Raji (cell line): ENCODE results near the gene KRI1.

Experiments
- POLR2A ChIP-seq: IDR thresholded peaks from 2 replicates; pipeline ENCODE4 v1.6.1; 2011; ENCODE audit warnings: low read depth, low read length, control low read depth; ENCODE audit not compliant: insufficient read depth

Gene KRI1

DNA sequence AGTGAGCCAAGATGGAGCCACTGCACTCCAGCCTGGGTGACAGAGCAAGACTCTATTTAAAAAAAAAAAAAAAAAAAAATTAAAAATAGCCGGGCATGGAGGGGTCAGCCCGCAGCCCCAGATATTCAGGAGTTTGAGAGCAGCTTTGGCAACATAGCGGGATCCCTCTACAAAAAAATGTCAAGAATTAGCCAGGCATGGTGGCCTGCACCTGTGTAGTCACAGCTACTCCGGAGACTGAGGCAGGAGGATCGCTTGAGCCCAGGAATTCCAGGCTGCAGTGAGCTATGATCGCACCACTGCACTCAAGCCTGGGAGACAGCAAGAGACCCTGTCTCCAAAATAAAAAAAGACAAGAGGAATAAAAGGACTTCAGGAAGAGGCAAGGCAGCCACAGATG, 20.6 kb upstream of the KRI1 start:
- TF ChIP-seq POLR2A, result no peak

DNA sequence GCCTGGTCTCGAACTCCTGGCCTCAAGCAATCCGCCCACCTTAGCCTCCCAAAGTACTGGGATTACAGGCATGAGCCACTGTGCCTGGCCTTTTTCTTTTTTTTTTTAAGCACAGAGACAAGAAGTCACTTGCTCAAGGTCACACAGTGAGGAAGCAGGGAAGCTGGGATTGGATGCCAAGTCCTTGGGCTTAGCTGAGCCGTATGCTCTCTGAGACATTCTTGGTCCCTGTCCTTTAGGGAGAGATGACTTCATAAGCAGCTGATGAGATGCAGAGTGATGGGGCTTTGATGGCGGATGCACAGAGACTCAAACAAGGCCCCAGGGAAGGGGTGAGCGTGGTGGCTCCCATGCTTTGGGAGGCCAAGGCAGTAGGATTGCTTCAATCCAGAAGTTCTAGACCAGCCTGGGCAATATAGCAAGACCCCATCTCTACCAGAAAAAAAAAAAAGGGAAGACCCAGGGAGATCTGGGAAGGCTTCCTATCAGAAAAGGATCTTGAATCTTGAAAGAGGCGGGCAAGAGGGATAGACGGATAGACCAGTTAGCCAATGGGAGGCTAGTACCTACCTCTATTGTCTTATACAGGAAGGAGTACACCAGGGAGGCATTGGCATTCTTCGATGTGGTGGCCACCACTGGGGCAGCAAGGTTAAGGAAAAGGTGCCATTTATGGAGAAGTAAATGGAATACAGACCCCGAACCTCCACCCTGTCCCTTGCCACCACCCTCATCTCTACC, 17.4 kb upstream of the KRI1 start:
- TF ChIP-seq POLR2A, result no peak

DNA sequence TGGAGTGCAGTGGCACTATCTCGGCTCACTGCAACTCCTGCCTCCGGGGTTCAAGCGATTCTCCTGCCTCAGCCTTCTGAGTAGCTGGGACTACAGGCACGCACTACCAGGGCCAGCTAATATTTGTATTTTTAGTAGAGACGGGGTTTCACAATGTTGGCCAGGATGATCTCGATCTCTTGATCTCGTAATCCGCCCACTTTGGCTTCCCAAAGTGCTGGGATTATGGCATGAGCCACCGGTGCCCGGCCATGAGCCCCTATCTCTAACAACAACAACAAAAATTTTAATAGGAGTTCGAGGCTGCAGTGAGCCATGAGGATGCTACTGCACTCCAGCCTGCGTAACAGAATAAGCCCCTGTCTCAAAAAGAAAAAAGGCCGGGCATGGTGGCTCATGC, 16.3 kb upstream of the KRI1 start:
- TF ChIP-seq POLR2A, result no peak

DNA sequence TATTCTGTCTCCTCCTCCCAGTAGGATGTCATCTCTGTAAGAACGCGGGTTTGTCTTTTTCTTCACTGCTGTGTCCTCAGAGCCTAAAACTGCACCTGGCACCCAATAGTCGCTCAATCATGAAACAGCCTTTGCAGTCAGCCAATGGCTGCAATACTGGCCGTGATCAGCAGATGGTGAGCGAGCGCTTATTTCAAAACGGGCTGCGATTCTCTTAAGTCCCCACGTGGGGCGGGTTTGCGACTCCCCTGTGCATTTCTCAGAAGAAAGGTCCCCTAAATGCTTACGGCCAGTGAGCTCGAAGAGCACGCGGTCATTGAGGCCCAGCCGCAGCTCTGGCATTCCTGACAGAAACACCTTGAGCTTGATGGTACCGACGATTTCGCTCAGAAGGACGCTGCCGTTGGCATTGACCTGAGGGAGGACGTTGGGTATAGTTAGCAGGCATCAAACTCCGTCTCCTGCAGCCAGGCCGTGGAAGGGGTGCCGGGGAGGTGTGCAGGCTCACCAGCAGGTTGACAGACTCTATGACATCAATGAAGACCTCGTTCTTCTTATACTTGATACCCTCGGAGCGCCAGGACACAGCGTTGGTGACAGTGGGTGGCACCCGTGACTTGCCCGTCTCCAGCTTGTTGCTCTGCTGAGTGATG, 15.3 kb upstream of the KRI1 start:
- TF ChIP-seq POLR2A, result peak; percentile 36; the same call in 1 of the 2 replicates

DNA sequence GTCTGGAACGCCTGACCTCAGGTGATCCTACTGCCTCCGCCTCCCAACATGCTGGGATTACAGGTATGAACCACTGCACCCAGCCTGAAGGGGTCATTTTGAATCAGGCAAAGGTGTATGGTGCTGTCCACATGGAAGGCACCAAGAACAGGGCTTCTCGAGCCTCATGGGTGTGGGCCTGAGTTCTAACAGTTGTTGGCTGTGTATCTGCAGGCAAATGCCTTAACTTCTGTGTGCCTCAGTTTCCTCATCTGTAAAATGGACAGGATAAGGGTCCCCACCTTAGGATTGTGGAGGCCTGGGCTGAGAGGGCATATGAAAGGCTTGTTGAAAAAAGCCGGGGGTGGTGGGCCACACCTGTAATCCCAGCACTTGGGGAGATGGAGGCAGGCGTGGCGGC, 12.1 kb upstream of the KRI1 start:
- TF ChIP-seq POLR2A, result no peak

DNA sequence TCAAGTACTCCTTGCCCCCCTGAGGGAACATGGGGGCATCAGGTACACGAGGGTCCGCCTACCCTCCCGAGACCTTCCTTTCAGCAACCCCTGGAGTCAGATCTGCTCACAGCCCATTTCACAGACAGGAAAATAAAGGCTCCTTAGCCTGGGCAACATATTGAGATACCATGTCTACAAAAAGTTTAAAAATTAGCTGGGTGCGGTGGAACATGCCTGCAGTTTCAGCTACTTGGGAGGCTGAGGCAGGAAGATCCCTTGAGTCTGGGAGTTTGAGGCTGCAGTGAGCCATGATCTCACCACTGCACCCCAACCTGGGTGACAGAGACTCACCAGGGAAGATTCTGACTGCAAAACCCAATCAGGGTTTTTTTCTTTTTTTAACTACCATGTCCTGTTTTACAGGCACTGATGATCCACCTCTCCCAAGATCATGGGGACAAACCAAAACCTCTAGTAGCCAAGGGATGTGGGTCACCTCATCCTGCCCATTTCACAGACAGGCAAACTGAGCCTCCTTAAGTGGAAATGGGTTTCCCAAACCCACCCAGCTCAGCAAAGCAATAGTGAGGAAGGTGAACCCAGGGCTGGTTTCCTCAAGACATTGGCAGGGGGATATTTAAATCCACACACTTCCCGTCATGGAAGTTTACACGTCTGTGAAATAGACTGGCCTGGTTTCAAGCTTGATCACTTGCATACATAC, 9.4 kb upstream of the KRI1 start:
- no peak for TF ChIP-seq POLR2A

DNA sequence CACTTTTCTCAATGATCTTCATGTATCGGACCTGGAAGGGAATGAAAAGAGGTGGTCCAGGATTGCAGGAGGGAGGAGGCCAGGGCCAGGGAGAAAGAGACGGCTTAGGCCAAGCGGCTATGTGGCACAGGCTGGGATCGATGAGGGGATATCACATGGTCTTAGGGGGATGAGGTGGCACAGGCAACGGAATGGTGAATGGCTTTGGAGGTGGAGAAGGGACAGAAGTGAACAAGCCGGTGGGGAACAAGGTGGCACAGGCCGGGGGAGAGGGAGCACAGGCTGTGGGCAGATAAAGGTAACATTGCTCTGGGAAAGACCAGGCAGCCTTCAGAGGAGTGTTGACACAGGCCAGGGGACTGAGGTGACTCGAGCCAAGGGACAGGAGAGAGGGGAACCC, 8.7 kb upstream of the KRI1 start:
- no peak for TF ChIP-seq POLR2A

DNA sequence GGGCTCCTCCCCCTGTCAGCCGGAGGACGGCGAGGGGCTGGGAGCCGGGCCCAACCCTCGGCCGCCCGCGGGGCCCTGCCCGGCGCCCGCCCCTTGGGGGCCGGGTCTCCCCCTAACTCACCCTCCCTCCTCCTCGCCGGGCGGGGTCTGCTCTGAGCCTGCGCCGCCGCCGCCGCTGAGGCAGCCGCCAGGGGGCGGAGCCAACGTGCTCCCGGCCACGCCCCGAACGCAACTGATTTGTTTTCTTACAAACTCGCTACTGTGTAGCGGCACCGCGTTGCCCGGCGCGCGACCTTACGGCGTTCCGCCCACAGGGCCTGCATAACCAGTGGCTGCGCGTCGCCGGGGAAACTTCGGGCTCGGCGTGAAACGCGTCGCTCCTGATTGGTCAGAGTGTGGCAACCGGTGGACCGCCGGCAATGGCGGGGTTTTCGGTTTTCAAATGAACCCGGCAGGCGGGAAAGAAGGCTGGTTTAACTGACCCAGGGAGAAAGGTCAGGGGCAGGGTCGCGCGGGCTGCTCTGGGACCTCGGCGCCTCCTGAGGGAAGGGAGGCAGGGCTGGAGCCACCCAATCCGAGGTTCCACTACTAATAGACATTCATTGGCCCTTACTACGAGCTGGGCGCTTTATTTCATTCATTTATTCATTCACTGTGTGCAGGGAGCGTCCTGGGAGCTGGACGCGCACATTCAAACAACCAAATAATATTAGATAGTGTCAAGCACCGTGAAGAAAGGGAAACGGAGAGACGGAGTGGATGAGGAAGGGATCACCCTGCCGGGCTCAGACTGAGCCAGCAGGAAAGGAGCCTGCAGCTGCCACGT, 3.2 kb upstream of the KRI1 start, which contains the start of gene CDKN2D:
Gene CDKN2D, minus strand, starts transcription at position 154 of the 826 bp plus-strand sequence. CDS start 326 bp downstream, outside the sequence.
- peak; percentile 52 for TF ChIP-seq POLR2A

DNA sequence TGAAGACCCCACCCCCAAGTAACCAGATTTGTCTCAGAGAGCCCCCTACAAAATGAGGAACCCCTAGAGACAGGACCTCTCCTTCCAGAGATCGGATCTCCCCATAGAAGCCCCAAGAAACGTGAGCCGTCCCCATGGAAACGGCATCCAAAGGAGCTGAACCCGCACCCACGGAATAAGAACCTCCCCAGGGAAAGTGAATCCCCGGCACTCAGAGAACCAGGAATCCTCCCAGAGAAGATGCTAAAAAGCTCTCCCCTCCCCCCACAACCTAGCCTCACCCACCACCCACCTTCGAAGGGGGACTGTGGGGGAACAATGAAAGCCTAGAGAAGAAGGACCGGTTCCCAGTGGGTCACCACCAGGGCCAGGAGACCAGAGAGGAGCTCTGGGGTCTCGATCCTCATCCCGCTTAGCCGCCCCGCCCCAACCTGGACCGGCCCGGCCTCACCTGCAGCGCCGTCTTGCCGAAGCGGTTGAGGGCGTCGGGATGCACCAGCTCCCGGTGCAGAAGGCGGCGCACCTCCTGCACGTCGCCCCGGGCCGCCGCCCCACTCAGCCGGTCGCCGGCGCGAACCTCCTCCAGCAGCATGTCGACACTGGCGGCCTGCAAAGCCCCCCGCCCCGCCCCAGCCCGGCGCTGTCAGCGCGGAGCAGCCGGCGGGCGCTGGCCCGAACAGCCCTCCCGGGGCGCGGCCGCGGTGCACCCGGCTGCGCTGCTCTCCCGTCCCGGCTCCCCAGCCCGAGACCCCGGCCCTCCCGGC, 2.4 kb upstream of the KRI1 start:
- no peak for TF ChIP-seq POLR2A

DNA sequence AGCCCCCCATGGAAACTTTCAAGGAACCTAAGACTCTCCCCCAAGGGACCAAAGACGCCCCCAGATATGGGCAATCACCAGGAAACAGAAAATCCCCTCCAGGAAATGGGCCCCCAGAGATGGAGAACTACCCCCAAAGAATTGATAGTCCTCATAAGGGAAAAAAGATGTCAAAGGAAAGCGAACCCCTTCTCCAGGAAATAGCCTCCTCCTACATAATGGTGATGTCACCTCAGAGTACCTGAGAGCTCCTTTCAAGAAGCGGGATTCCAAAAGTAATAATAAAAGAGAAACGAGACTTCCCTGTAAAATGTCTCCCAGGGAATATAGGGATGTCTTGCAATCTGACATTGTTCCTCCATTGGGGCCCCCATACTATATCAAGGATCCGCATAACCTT, 1.8 kb upstream of the KRI1 start:
- no peak for TF ChIP-seq POLR2A

DNA sequence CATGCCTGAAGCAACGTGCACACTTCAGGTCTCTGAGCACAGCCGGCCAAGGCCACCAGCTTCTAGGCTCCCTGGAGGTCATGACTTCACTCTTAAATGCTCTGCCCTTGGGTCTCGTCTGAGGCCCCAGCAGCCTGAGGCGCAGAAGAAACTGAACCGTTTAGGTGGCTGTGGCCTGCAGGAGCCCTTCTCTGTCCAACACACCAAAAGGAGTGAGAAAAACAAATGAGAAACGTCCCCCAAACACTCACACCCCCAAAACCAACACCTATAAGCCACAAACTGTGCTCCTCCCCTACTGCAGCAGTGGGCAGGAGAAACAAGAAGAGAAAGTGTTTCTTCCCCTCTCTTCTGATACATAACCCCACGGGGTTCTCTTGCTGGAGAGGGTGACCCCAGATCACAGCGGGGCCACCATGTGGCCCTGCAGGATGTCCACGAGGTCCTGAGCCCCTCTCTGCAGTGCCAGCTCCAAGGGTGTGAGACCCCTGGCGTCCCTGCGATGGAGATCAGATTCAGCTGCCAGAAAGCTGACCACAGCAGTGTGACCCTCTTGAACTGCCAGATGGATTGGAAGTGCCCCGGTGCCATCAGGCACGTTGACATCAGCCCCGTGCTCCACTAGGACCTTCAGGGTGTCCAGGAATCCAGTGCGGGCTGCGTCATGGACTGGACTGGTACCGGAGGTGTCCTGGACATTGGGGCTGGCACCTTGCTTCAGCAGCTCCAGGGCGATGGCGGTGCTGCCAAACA, 1.0 kb upstream of the KRI1 start:
- TF ChIP-seq POLR2A, result no peak

DNA sequence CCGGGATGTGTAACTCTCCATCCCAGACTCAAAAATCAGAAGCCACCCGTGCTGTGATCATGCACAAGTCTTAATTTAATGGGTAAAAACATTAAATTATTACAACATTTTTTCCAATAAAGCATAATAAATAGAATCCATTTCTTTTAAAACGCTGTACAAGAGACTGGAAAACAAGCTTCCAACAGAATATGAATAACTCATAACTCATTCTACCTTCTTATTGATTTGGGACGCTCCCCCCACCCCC, 523 bp upstream of the KRI1 start:
- no peak for TF ChIP-seq POLR2A

DNA sequence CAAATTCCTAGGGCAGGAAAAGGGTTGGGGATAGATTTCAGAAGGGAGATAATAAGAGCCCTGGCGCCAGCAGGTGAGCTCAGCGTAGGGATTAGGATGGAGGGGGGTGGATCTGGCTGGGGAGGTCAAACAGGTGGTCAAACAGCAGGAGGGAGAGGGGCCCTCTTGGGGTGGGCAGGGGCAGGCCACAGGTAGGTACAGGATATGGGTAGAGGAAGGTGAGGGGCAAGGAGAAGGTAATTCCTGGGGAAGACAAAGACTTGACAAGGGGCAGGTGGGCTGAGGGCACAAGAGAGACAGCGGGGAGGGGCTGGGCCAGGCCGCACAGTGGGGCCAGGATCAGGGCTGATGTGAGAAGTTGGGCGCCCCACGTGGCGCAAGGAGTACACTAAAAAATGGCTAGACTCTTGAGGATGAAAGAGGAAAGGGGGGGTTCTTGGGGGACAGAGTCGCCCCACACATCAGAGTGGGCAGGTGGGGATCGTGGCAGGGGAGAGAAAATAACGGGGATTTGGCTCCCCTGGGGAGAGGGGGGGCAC, 713 bp downstream of the KRI1 start:
- no peak for TF ChIP-seq POLR2A

DNA sequence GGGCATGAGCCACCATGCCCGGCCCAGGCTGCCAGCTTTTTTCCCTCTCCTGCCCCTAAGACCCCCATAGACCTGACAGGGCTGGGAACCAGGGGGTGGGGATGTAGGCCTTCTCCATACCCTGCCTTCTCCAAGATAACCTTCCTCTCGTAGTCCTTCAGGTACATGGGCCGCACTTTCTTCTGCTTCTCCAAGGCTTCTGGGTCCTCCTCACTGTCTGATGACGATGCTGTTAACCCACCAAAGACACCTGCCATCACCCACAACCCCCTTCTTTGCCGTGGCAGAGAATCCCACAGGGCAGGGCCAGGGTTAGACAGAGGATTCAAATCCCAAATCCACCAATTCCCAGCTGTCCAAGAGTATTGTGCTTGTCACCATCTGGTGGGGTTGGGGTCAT, 3.2 kb downstream of the KRI1 start:
- TF ChIP-seq POLR2A, result no peak

DNA sequence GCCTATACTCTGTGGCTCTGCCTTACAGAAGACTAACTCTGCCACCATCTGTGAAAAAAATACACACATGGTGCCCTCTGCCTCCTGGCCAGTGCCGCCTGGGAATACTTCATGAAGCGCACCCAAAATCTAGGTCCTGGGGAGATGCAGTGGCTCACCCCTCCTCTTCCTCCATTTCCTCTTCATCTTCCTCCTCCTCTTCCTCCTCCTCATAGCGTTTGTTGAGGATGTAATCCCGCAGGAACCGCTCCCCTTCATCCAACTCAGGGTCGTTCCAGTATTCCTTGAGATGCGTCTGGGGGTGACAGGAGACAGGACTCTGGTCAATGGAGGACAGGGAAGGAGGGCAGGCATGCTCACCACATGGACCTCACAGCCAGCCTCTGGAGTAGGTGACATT, 5.7 kb downstream of the KRI1 start:
- no peak for TF ChIP-seq POLR2A
